T-helper 1 cell treated with Interleukin-12 subunit alpha and Interleukin-12 subunit beta and Interleukin-4 antibody, amounts not matched to agents 30 μg/mL and 1 μg/mL, for 36 hours (primary cell): ENCODE measurements around the gene FBXW4.
"Not testable (repeated sequence)": the region's sequence is repeated elsewhere in the genome, so short reads cannot be mapped to it uniquely, and the experiment has no call there.

ENCODE experiments used
- H3K27ac Mint-ChIP-seq: one replicate; pipeline ENCODE4 v1.8.0; 2021; ENCODE audit warnings: mild to moderate bottlenecking, mixed read lengths
- H3K27me3 Mint-ChIP-seq: one replicate; pipeline ENCODE4 v1.8.0; 2021; ENCODE audit warnings: low read depth, mixed read lengths
- H3K36me3 Mint-ChIP-seq: one replicate; pipeline ENCODE4 v1.8.0; 2021; ENCODE audit warnings: low read depth, mixed read lengths
- H3K4me1 Mint-ChIP-seq: one replicate; pipeline ENCODE4 v1.8.0; 2021; ENCODE audit warnings: low read depth, mixed read lengths
- H3K4me3 Mint-ChIP-seq: one replicate; pipeline ENCODE4 v1.8.0; 2021; ENCODE audit warnings: mild to moderate bottlenecking, moderate library complexity, mixed read lengths
- H3K9me3 Mint-ChIP-seq: one replicate; pipeline ENCODE4 v1.8.0; 2021; ENCODE audit warnings: mixed read lengths

FBXW4 gene

DNA sequence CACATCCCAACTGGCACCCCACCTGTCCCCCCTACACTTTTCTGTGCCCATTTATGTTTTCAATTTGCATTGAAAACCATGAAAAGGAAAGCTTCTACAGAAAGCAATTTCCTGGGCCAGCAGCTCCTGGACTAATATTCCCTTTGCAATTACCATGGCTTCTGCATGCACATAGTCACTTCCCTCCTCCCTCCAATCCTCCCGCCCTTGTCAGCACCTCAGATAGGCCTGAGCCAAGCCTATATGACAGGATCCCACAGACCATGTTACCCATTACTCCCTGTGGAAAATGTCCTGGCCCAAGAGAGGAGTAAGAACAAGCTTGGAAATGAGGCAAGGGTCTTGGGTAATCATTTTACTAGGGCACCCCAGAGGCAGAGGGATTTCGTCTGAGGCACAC, 38.1 kb downstream of the FBXW4 start:
- H3K4me3 Mint-ChIP-seq = no peak overlapping the region
- H3K27ac Mint-ChIP-seq = no peak overlapping the region
- peaks cover 36% of the 10 kb centered on the region for H3K36me3 Mint-ChIP-seq
- H3K4me1 Mint-ChIP-seq = no peaks in the 10 kb centered on the region
- no peaks in the 10 kb centered on the region for H3K27me3 Mint-ChIP-seq
- H3K9me3 Mint-ChIP-seq = no peaks in the 10 kb centered on the region

DNA sequence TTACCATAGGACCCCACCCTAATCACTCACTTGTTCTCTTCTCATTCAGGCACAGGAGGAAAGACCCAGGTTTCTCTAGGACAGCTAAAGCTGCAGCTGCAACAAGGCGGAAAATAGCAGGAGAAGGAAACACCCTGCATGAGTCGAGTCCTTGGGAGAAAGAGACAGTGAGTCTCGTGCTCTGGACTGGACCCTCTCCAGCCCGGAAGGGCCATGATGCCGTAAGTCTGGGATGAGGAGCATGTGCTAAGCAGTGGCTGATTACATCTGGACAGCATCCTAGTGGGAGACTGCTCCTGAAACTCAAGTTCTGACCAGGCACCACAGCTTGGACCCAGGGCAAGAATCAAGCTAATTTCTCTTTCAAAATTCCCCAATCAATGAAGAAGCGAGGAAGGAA, 39.4 kb downstream of the FBXW4 start:
- no peaks in the 10 kb centered on the region for H3K27me3 Mint-ChIP-seq
- no peak overlapping the region for H3K4me3 Mint-ChIP-seq
- H3K27ac Mint-ChIP-seq = no peak overlapping the region
- no peaks in the 10 kb centered on the region for H3K9me3 Mint-ChIP-seq
- peaks cover 30% of the 10 kb centered on the region for H3K36me3 Mint-ChIP-seq
- no peaks in the 10 kb centered on the region for H3K4me1 Mint-ChIP-seq

DNA sequence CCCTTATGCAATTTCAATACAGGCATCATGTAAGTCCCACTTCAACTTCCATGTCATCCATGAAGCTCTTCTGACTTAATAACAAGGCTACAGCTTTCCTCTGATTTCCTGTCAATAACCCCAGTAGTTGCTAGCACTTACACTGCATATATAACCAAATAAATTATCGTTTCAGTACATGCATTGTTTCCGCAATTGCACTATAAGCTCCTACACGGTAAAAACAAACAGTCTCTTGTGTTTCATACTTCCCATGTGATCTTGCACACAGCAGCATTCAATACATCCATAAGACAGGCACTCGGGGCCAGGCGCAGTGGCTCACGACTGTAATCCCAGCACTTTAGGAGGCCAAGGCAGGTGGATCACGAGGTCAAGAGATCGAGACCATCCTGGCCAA, 41.4 kb downstream of the FBXW4 start:
- Mint-ChIP-seq H3K27me3 (no peaks in the 10 kb centered on the region), H3K27ac (no peak overlapping the region), H3K4me1 (no peaks in the 10 kb centered on the region), H3K9me3 (no peaks in the 10 kb centered on the region), H3K4me3 (no peak overlapping the region), H3K36me3 (peaks cover 24% of the 10 kb centered on the region)

DNA sequence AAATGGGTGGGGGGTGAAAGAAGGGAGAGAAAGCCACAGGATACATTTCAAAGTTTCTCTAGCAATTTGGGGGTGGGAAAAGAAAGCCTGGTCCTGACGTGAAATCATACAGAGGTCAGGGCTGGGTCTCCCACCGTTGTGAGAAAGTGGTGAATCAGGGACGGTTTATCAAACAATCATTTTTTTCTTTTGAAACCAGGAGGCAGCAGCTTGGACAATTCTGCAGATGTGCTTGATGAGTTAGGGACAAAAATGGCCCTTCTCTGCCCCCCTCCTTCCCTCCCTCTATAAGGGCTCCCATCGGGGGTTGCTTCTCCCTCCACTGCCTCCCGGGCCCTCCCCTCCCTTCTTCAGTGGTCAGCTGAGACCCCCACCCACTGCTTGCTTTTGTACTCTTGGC, 43.6 kb downstream of the FBXW4 start:
- H3K9me3 Mint-ChIP-seq = no peaks in the 10 kb centered on the region
- H3K27ac Mint-ChIP-seq = no peak overlapping the region
- no peaks in the 10 kb centered on the region for H3K4me1 Mint-ChIP-seq
- no peaks in the 10 kb centered on the region for H3K27me3 Mint-ChIP-seq
- H3K4me3 Mint-ChIP-seq = no peak overlapping the region
- peaks cover 13% of the 10 kb centered on the region for H3K36me3 Mint-ChIP-seq

DNA sequence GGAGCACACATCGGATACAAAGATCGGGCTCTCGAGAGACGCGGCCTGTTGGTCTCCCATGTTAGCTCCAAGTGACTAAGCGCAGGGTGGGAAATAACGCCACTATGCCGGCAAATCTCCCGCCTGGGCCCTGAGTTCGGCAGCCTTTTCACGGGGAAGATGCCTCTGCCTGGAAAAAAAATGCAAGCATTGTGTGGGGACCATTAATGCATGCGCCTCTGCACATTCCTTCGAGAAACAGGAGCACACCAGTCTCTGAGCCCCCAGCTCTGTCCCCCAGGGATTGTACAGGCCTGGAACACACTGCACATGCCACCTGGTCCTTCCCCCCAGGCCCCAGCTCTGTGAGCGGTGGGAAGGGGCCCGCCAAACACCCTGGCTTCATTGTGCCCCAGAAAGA, 44.1 kb downstream of the FBXW4 start:
- Mint-ChIP-seq H3K4me3 (no peak overlapping the region), H3K27me3 (no peaks in the 10 kb centered on the region), H3K27ac (no peak overlapping the region), H3K9me3 (no peaks in the 10 kb centered on the region), H3K36me3 (peaks cover 12% of the 10 kb centered on the region), H3K4me1 (no peaks in the 10 kb centered on the region)

DNA sequence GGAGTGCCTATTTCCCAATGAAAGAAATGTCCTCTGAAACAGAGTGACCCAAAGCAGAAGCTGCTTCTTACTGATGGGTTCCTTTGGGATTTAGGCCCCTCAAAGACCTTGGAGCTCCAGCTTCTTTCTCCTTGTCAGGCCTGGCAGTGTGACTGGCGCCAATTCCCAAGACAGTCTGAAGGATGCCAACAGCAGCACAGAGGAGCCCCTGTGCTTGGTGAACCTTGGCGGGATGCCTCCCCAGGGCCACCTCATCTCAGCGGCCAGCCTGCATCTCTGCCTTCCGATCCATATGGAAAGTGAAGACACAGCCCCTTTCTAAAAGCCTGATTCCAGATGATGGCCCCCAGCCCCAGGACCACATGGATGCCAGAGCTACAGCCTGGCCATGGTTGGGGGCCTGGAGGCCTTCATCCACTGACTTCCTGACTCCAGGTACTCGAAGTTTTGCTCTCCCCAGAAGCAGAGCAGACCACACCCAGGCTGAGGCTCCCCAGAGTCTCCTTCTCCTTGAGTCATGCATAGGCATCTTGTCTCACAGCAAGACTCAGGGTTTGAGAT, 45.4 kb downstream of the FBXW4 start:
- Mint-ChIP-seq H3K36me3 (peaks cover 5% of the 10 kb centered on the region), H3K27ac (no peak overlapping the region), H3K9me3 (no peaks in the 10 kb centered on the region), H3K27me3 (no peaks in the 10 kb centered on the region), H3K4me3 (no peak overlapping the region), H3K4me1 (peaks cover 2% of the 10 kb centered on the region)

DNA sequence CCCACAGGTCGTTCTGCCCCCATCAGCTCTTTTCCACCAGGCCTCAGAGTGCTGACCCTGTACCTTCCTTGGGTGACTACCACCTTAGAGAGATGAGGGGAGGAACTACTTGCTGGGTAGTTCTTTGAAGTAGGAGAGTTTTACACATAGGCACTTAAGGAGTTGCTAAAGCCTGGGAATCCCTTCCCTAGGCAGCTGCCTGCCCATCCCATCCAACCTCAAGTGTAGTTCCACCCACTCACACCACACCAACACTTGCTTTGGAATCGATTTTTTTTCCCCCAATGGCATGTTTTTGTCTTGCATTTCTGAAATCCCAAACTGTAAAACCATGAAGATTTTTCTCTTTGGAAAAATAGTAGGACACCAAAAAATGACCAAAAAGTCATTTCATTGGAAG, 47.7 kb downstream of the FBXW4 start:
- H3K27me3 Mint-ChIP-seq = no peaks in the 10 kb centered on the region

DNA sequence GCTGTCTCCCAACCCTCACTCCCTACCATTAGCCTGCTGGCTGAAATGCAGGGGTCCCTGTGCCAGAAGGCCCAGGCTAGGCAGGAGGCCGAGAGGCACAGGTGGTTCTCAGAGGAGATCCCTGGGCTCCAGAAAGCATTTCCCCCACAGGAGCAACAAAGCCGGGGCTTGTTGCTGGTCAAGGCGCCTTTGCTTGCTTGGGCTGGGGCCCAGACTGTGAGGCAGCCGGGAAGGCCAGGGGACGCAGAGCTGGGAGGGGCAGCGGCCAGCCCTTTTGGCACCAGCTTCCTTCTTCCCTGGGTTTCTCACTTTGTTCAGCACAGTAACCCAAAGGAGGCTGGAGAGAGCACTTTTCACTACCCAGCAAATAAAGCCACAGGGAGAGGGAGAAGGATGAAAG, 48.6 kb downstream of the FBXW4 start:
- H3K4me3 Mint-ChIP-seq = no peak overlapping the region
- peaks cover 3% of the 10 kb centered on the region for H3K4me1 Mint-ChIP-seq
- H3K9me3 Mint-ChIP-seq = no peaks in the 10 kb centered on the region
- H3K36me3 Mint-ChIP-seq = peaks cover 7% of the 10 kb centered on the region
- no peak overlapping the region for H3K27ac Mint-ChIP-seq
- H3K27me3 Mint-ChIP-seq = no peaks in the 10 kb centered on the region

More for the DNA sequence above, 47.7 kb downstream of the FBXW4 start:
- H3K9me3 Mint-ChIP-seq = no peaks in the 10 kb centered on the region
- H3K36me3 Mint-ChIP-seq = peaks cover 5% of the 10 kb centered on the region
- H3K27ac Mint-ChIP-seq = no peak overlapping the region
- H3K4me3 Mint-ChIP-seq = no peak overlapping the region
- H3K4me1 Mint-ChIP-seq = peaks cover 3% of the 10 kb centered on the region

DNA sequence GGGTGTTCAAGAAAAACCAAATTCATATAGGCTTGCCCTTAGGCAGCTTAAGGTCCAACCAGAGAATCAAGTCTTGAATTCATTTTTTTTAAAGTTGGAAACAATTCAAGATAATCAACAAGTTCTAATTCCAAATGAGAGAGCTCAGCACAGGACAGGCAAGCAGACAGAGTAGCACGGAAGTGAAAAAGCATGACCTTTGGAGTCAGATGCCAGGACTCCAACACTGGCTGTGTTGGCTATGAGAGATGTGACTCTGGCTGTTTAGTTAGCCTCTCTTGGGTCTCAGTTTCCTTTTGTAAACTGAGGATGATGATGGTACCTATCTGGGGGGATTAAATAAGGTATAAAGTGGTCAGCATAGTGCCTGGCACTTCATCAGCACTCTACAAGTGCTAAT, 49.3 kb downstream of the FBXW4 start:
- H3K36me3 Mint-ChIP-seq = peaks cover 8% of the 10 kb centered on the region
- H3K4me1 Mint-ChIP-seq = peaks cover 3% of the 10 kb centered on the region
- no peak overlapping the region for H3K4me3 Mint-ChIP-seq
- H3K27me3 Mint-ChIP-seq = no peaks in the 10 kb centered on the region
- H3K9me3 Mint-ChIP-seq = no peaks in the 10 kb centered on the region
- no peak overlapping the region for H3K27ac Mint-ChIP-seq

DNA sequence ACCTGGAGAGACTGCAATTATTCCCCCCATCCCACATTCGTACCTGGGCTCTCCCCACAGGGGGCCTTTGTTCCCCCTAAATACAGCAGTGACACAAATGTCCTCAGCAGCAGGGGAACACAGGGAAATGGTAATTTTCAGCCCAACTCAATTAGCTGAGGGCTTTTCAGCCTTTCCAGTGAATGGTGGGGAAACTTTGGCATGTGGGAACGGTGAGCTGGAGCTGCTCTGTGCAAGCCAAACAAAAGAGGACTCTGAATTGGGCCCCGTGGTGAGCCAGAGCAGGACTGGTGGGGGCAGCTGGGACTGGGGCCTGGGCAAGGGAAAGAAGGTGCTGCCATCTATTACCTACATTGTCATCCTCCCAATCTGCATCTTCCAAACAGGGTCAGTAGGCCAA, 51.0 kb downstream of the FBXW4 start:
- peaks cover 11% of the 10 kb centered on the region for H3K36me3 Mint-ChIP-seq
- H3K4me1 Mint-ChIP-seq = peaks cover 3% of the 10 kb centered on the region
- no peak overlapping the region for H3K27ac Mint-ChIP-seq
- H3K27me3 Mint-ChIP-seq = no peaks in the 10 kb centered on the region
- no peaks in the 10 kb centered on the region for H3K9me3 Mint-ChIP-seq
- H3K4me3 Mint-ChIP-seq = no peak overlapping the region

DNA sequence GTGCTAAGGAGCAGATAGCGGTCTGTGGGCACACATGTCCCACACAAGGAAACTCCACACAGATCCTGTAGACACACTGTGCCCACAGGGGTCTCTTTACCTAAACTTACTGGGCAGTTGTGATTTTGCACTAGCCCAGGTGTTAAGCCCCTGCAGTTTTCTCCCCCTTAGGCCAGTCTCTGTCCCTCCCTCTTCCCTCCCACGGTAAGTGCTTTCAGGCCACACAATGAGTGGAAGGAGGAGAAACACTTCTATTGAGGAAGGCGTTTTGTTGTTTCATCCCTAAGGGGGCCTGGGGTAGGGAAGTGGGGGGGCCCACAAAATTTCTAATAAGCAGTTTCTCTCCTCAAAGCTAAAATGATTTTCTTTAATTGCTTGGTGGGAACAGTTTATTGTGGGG, 51.4 kb downstream of the FBXW4 start:
- no peak overlapping the region for H3K27ac Mint-ChIP-seq
- peaks cover 3% of the 10 kb centered on the region for H3K4me1 Mint-ChIP-seq
- peaks cover 10% of the 10 kb centered on the region for H3K36me3 Mint-ChIP-seq
- H3K9me3 Mint-ChIP-seq = no peaks in the 10 kb centered on the region
- H3K4me3 Mint-ChIP-seq = no peak overlapping the region
- H3K27me3 Mint-ChIP-seq = no peaks in the 10 kb centered on the region

DNA sequence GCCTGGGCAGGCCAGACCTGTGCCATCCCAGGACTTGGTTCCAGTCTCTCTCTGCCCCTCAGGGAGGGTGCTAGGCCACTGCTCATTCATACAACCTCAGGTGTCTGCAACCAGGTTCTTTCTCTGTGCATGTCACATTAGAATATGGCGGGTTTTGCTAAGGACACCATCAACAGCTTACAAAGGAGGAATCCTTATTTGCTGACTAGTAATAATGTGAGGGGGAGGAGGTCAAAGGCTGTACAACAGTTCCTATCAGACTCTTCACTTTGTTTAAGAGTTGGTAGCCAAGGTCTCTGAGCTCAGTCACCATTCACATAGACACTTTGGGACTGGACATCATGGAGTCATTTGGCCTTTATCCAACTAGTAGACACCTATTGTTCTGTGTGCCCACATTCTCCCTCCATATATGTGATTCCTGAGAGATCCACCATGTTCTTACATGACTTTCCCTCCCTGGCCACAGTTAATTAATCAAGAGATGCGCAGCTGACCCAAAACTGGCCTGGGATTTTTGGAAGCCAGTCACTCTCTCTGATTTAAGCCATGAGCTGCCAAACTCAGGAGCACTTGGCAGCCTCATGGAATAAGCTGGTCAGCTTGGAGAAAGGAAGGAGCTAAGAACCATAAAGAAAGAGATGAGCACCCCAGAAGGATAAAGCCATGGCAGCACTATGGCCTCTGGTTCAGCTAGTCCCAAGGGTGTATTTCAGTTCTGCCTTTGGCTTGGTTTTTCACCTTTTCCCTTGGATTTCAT, 55.6 kb downstream of the FBXW4 start:
- H3K27me3 Mint-ChIP-seq = no peaks in the 10 kb centered on the region
- peaks cover 16% of the 10 kb centered on the region for H3K36me3 Mint-ChIP-seq
- no peak overlapping the region for H3K27ac Mint-ChIP-seq
- no peak overlapping the region for H3K4me3 Mint-ChIP-seq
- no peaks in the 10 kb centered on the region for H3K9me3 Mint-ChIP-seq
- peaks cover 1% of the 10 kb centered on the region for H3K4me1 Mint-ChIP-seq

DNA sequence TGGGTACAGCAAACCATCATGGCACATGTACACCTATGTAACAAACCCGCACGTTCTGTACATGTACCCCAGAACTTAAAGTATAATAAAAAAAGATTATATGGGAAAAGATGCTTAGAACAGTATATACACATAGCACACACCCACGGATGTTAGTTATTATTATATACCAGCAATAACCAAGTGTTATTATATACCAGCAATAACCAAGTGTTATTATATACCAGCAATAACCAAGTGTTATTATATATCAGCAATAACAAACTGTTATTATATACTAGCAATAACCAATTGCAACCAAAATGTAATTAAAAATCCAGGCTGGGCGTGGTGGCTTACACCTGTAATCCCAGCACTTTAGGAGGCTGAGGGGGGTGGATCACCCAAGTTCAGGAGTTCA, 61.5 kb downstream of the FBXW4 start:
- H3K4me1 Mint-ChIP-seq, H3K4me3 Mint-ChIP-seq, H3K27me3 Mint-ChIP-seq, H3K9me3 Mint-ChIP-seq, H3K27ac Mint-ChIP-seq: not testable (repeated sequence)
- peaks cover 10% of the 10 kb centered on the region for H3K36me3 Mint-ChIP-seq

DNA sequence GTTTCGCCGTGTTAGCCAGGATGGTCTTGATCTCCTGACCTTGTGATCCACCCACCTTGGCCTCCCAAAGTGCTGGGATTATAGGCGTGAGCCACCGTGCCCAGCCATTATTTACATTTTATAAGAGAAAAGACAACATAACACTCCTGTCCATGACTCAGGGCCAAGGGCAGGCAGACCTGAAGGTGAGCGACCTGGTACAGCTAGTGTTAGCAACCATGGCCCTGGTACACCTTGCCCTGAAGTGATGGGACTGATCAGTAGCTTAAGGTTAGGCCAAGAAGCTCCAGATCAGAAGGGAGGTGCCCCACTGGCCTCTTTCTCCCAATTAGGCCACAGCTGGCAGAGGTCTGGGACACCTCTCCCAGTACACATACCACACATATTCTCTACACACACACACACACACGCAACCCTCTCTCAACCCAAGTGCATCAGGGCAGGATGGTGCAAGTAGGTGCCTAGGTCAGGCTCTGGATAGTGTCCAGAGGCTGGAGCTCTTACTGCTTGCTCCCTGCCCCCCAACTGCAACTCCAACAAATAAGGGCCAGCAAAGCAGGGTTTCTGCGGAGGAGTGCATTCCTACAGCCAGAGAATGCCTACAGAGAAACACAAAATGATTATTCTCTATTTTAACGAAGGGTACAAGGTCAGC, 63.0 kb downstream of the FBXW4 start:
- Mint-ChIP-seq H3K36me3 (peaks cover 8% of the 10 kb centered on the region), H3K27ac (no peak overlapping the region), H3K27me3 (no peaks in the 10 kb centered on the region)

DNA sequence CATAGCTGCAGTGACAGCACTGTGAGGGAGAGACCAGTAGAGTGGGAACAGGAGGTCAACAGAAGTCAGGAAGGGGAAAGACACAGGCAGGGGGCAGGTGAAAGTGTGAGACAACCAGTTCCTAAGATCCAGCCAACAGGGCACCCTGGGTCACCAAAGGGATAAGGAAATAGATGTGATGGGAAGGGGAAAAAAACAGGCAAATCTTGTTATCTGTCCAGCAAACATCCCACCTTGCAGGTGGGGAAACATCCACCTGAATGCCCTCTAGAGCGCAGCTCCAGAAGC, 64.4 kb downstream of the FBXW4 start:
- H3K36me3 Mint-ChIP-seq = peaks cover 6% of the 10 kb centered on the region
- H3K4me3 Mint-ChIP-seq = no peak overlapping the region
- peaks cover 2% of the 10 kb centered on the region for H3K4me1 Mint-ChIP-seq
- H3K27ac Mint-ChIP-seq = no peak overlapping the region
- no peaks in the 10 kb centered on the region for H3K9me3 Mint-ChIP-seq
- no peaks in the 10 kb centered on the region for H3K27me3 Mint-ChIP-seq

More for the DNA sequence above, 63.0 kb downstream of the FBXW4 start:
- peaks cover 2% of the 10 kb centered on the region for H3K4me1 Mint-ChIP-seq
- no peak overlapping the region for H3K4me3 Mint-ChIP-seq
- no peaks in the 10 kb centered on the region for H3K9me3 Mint-ChIP-seq
